ENCODE measurements around the gene SNTA1.

GRCh38 chr20:33404281-33404680 is 39.3 kb downstream of the SNTA1 start:
- TF ChIP-seq CTCF (IDR thresholded peaks at IDR 0.05) = no peak
- no peak for TF ChIP-seq POLR2A (IDR thresholded peaks at IDR 0.05)
- no peak for TF ChIP-seq EP300 (IDR thresholded peaks at IDR 0.05)

All from tibial nerve (tissue), 4 donors.